GOT3 (cell line): ENCODE data around the gene DLG5.
A peak's percentile ranks its signal among the peaks of the same experiment; 100 is the strongest.

Source experiments
- DNase-seq: peaks from one replicate; lab custom pipeline; 2025; ENCODE audit warnings: mixed read lengths; lab: John Stamatoyannopoulos, UW

Gene DLG5

GRCh38 chr10:77943121-77943901, 16.8 kb upstream of the DLG5 start:
- no peak for DNase-seq

- no peak for DNase-seq
These were observed 15.2 kb upstream of the DLG5 start for GRCh38 chr10:77941790-77942189.

DNA sequence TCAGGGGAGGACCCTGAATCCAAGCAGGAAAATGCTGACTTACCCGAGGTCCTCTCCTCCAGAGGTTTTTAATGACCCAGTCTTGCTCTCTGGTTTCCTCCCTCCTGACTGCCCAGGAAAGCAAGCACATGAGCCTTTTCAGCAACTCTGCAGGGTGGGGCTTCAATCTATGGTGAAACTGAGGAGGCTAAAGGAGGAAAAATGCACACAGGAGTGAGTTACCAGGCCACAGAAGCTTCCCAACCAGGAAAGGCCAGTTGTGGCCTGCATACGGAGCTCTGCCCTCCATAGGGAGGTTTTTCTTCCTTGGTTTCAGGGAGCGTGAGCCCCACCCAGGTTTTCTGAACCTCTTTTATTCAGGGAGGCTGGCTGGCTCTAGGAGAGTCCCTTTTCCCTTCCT, 14.1 kb upstream of the DLG5 start:
- DNase-seq = no peak

DNA sequence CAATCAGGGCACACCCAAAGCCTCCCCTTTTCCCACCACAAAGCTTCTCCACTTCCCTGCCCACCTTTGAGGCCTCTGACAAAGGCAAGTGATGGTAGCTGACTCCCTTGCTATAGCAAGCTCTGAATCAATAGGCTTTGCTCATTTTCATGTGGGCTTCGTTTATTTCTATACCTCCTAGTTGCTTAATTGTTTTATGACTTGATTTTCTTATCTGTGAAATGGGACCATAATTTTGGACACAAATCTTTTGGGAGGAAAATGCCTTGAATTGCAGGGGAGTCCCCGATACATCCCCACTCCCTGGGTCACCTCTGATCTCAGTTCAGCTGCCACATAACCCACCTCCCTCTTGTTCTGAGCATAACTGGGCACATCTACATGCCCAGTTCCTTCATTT, 13.7 kb upstream of the DLG5 start:
- no peak for DNase-seq

DNA sequence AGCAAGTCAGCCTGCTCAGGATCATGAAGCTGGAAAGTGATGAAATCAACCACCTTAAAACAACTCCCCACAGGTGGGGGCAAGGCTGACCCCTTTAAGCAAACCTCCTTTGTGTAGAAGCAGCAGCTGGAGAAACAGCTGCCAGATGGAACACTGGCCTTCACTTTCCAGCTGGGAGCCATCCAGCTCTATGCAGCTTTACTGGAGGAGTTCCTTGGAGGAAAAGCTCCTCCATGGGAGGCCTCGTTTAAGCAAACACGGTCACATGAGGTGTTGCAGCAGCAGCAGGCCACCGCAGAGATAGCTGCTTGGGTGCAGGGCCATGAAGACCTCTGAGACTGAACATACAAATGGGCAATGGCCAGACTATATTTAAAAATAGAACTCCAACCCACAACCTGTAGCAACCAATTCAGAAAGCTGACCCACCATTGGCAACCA, 13.0 kb upstream of the DLG5 start:
- DNase-seq = no peak

DNA sequence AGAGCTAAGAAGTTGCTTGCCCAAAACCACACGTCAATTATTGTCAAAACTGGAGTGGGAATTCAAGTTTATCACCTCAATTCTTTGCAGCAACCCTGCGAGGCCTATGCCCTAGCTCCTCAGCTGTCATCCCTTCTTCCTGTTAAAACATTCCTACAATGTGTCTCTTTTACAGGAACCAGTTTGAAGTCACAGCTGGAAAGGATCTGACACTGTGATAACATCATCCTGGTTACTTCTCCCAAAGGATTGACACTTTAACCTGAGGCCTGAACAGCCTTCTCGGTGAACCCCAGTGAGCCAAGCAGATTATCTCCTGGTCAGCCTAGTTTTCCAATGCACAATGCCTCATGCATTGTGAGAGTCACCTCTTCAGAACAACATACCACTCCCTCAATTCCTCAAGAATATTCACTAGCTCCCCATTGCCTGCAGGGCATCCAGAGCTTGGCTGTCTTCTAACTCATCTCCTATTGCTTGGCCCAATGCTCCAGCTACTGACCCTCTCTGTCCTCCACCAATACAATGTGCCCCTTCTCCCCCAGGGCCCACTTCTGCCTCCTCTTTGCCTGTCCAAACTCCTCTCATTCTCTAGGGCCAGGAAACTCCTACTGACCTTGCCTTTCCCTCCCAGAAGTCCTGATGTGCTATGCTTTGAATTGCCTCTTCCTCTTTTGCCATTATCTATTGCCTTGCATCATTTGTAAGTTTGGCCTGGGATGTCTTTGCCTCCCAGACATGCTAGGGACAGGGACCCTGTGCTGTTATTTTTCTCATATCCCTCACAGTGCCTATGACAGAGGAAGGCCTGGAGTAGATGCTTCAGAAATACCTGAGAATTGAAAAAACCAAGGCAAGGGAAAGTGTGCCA, 10.4 kb upstream of the DLG5 start:
- DNase-seq = no peak

DNA sequence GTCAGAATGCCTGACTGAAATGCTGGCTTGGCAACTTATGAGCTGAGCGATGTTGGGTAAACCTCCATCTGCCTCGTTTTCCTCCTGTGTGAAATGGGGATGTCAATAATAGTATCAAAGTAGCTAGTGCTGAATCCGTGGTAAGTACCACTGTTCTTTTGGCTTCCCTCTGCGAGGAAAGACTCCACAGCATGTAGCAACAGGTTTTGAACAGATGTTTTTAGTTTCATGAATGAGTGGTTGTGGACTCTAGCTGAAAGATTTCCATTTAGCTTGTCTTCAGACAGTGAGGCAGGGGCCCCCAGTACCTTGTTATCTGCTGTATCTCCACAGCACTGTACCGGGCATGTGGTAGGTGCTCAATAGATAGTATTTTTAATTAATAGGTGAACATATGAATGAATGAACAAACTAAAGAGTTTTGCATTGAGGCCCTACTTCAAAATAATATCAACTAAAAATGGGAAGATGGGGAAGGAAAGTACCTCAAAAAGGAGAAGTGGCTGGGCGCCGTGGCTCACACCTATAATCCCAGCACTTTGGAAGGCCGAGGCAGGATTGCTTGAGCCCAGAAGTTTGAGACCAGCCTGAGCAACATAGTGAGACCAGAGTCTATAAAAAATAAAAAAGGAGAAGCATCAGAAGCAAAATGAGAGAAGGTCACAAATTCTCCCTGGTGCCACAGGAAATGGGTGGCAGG, 5.6 kb upstream of the DLG5 start:
- DNase-seq = no peak

GRCh38 chr10:77927402-77928246, 1.1 kb upstream of the DLG5 start:
- DNase-seq = no peak

DNA sequence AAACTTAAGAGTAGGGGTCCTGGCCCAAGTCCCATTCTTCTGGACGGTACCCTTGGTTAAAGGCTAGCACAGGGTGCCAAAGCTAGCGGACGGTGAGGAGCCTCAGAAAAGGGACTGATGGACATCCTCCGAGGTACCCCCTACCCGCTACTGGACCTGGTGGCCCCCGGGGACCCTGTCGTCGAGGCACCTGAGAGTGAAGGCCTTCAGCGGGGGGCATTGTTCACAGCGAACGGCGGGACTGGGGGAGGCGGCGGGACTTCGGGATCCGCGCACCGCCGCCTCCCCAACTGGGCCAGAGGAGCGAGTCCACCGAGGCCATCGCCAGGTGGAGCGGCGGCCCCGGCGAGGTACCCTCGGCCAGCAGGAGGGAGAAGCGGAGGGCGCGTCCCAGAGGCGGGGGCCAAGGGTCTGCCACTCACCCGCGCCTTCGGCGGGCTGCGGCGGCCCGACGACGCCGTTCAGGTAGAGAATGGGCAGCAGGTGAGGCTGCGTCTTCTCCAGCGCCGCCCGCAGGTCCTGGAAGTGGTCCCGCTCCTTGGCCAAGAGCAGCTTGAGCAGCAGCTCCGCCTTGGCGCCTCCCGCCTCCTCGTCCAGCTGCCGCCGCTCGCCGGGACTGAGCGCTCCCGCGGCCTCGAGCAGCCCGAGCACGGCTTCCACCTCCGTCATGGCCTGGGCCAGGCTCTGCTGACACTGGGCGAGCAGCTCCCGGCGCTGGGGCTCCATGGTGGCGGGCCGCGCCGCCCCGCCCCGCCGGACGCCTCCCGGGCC, 575 bp downstream of the DLG5 start:
- peak; percentile 21 for DNase-seq

- no peak for DNase-seq
These were observed 1.2 kb downstream of the DLG5 start for GRCh38 chr10:77925410-77925794.

DNA sequence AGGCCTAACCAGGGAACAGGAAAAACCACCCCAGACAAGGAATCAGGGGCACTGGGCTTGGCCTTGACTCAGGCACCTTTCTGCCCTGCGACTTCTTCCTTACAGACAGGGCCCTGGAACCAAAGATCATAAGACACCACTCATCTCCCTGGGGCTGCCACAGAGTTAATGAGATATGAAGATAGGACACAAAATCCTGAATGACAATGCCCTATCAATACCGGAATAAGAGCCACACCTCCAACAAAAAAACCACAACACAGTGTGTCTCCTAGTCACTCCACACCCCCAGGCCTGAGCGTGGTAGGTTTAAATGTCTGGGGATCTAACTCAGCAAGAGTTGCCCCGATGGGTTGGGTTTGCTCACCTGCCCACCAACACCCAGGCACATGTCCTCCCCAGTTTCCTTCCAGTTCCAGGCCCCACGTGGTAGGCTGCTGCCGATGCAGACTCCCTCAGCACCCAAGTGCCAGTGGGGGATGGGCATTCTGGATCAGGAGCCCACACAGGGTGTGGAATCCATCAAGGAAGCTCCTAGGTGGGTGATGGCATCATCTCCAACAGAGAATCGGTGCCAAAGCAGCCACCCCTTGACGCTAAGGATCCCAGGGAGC, 3.9 kb downstream of the DLG5 start:
- no peak for DNase-seq

DNA sequence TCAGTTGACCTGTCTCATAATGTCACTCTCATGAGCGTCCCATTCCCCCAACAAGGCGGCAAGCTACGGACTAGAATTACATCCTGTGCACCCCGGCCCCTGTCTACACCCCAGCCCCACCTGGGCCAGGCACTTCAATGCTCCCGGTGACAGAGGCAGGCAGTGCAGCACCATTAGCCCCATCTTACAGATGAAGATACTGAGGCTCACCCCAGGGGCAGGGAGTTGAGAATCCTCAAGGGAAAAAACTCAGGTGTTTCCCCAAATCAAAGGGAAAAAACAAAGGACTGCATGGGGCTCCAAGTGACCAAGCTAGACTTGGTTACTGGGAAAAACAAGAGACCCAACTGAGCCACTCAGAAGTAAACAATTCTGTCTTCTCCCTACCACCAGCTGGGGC, 4.5 kb downstream of the DLG5 start:
- no peak for DNase-seq

GRCh38 chr10:77921395-77921794, 5.2 kb downstream of the DLG5 start:
- DNase-seq = no peak

- DNase-seq = no peak
These were observed 6.1 kb downstream of the DLG5 start for GRCh38 chr10:77920495-77920894.

- no peak for DNase-seq
These were observed 6.8 kb downstream of the DLG5 start for GRCh38 chr10:77919713-77920108.

GRCh38 chr10:77915319-77916105, 11.0 kb downstream of the DLG5 start:
- no peak for DNase-seq

GRCh38 chr10:77913090-77913489, 13.5 kb downstream of the DLG5 start:
- no peak for DNase-seq

GRCh38 chr10:77912576-77912975, 14.0 kb downstream of the DLG5 start:
- no peak for DNase-seq

GRCh38 chr10:77911535-77912123, 14.9 kb downstream of the DLG5 start:
- no peak for DNase-seq
